Lung (tissue), 12 donors: Measurements from ENCODE around the gene TMEM217. TPM values are rescaled to one million over a fixed set of nuclear protein-coding genes. Genes with fewer than 3 reads are reported as not detected.

ENCODE experiments used
- ATAC-seq: fragments of 200-7000 bp; cut with Tn5 transposase; one replicate; pipeline ENCODE4 v1.9.1; 2020; ENCODE audit warnings: moderate number of reproducible peaks; ENCODE audit not compliant: insufficient read depth, low FRiP score
- DNase-seq, 3 donors: peaks; one replicate each; pipeline ENCODE4 v3.0.0-alpha.2; 2013 to 2017
- H3K27ac ChIP-seq, 2 donors: one replicate each; pipeline ENCODE4 v1.5.1; 2013; ENCODE audit warnings: mild to moderate bottlenecking in 2 of 2, moderate library complexity in 2 of 2, control low read depth in 1 of 2, inconsistent platforms in 1 of 2, low read depth in 1 of 2, low read length in 1 of 2
- H3K27me3 ChIP-seq, 3 donors: one replicate each; pipeline ENCODE4 v1.5.1; 2013; ENCODE audit warnings: low read length in 2 of 3; ENCODE audit not compliant: control insufficient read depth in 3 of 3, insufficient read depth in 3 of 3
- H3K36me3 ChIP-seq, 4 donors: one replicate each; pipeline ENCODE4 v1.5.1; 2013; ENCODE audit warnings: low read length in 4 of 4, mild to moderate bottlenecking in 1 of 4, moderate library complexity in 1 of 4; ENCODE audit not compliant: control insufficient read depth in 4 of 4, insufficient read depth in 4 of 4
- H3K4me1 ChIP-seq, 5 donors: one replicate each; pipeline ENCODE4 v1.5.1; 2013; ENCODE audit warnings: low read length in 5 of 5, mild to moderate bottlenecking in 2 of 5, moderate library complexity in 1 of 5; ENCODE audit not compliant: control insufficient read depth in 5 of 5, insufficient read depth in 5 of 5
- H3K4me3 ChIP-seq: one replicate; pipeline ENCODE4 v1.5.1; 2013; ENCODE audit warnings: mild to moderate bottlenecking, control low read depth, moderate library complexity
- H3K9ac ChIP-seq, 2 donors: one replicate each; pipeline ENCODE4 v1.5.1; 2013; ENCODE audit warnings: low read length in 2 of 2, control low read depth in 1 of 2; ENCODE audit not compliant: insufficient read depth in 1 of 2
- H3K9me3 ChIP-seq, 4 donors: one replicate each; pipeline ENCODE4 v1.5.1; 2013; ENCODE audit warnings: low read length in 3 of 4, mild to moderate bottlenecking in 1 of 4, moderate library complexity in 1 of 4; ENCODE audit not compliant: control insufficient read depth in 4 of 4, insufficient read depth in 3 of 4
- CTCF ChIP-seq: IDR thresholded peaks from 2 replicates; pipeline ENCODE4 v1.5.1; 2012; ENCODE audit warnings: mild to moderate bottlenecking; ENCODE audit errors: control extremely low read depth, extremely low read depth
- WGBS, 2 donors: extraction: QIAGEN DNeasy Blood & Tissue Kit; methylation state at CpG; one replicate each; pipeline ENCODE4 v1.1.7; 2013; 5-methylcytosine and 5-hydroxymethylcytosine counted together
- polyA plus RNA-seq, 2 donors: library from polyadenylated mRNA; stranded (reverse); fragments of 200-250 nt; gene quantifications; one replicate each; pipeline ENCODE4 v1.2.1, GENCODE V29; 2013
- total RNA-seq, 2 donors: library from RNA; depleted of rRNA in 1 of 2; stranded (reverse); fragments of >200 nt in 1 of 2; gene quantifications; one replicate each; pipeline ENCODE4 v1.2.1, GENCODE V29; 2014 to 2021
- donor health status: control.
- donor health status: control.
- donor health status: Bipolar disorder and iron deficiency.
- donor health status: healthy.
- donor health status: DM: yes; HTN: yes; CAD: no.

The TMEM217 gene
- total and polyA plus RNA-seq, 4 donors = 0.40 to 1.9 (median 0.97) TPM

- Histone ChIP-seq H3K4me3 (no peak overlapping the region), H3K27ac (no peak overlapping the region), H3K9ac (no peak overlapping the region), H3K36me3 (no peaks in the 10 kb centered on the region), H3K27me3 (no peaks in the 10 kb centered on the region), H3K9me3 (peaks cover 0 to 3% (median 0%) of the 10 kb centered on the region in 4 donors), H3K4me1 (peaks cover 0 to 5% (median 0%) of the 10 kb centered on the region in 5 donors)
- no peak for TF ChIP-seq CTCF
- 90 to 93% methylated on average over 9 of the region's 9 CpGs for WGBS, 2 donors
- ATAC-seq = no peak
- no peak for DNase-seq
These were observed 51.3 kb downstream of the TMEM217 start for GRCh38 chr6:37206622-37207021.

- Histone ChIP-seq H3K9ac (no peak overlapping the region), H3K27me3 (no peaks in the 10 kb centered on the region), H3K4me1 (peaks cover 0 to 5% (median 0%) of the 10 kb centered on the region in 5 donors), H3K36me3 (no peaks in the 10 kb centered on the region), H3K27ac (no peak overlapping the region), H3K4me3 (no peak overlapping the region), H3K9me3 (peaks cover 0 to 3% (median 0%) of the 10 kb centered on the region in 4 donors)
- ATAC-seq = no peak
- WGBS, 2 donors = 59 to 68% methylated on average over 4 of the region's 4 CpGs
- no peak for DNase-seq
- TF ChIP-seq CTCF = no peak
These were observed 52.0 kb downstream of the TMEM217 start for GRCh38 chr6:37205997-37206340.

- WGBS, 2 donors = 51 to 73% methylated on average over 13 of the region's 13 CpGs
- no peak overlapping the region for H3K9ac ChIP-seq
- H3K9me3 ChIP-seq = peaks cover 0 to 3% (median 0%) of the 10 kb centered on the region in 4 donors
- ATAC-seq (no peak), DNase-seq (no peak)
- no peaks in the 10 kb centered on the region for H3K27me3 ChIP-seq
- no peak overlapping the region for H3K4me3 ChIP-seq
- H3K27ac ChIP-seq = no peak overlapping the region
- peaks cover 0 to 5% (median 0%) of the 10 kb centered on the region in 5 donors for H3K4me1 ChIP-seq
- no peak for TF ChIP-seq CTCF
- H3K36me3 ChIP-seq = no peaks in the 10 kb centered on the region
These were observed 52.6 kb downstream of the TMEM217 start for GRCh38 chr6:37205175-37205996.
